ENCODE data around the gene SPP2. TPM values are rescaled to one million over a fixed set of nuclear protein-coding genes. Genes with fewer than 3 reads are reported as not detected.

SPP2 gene, protein sequence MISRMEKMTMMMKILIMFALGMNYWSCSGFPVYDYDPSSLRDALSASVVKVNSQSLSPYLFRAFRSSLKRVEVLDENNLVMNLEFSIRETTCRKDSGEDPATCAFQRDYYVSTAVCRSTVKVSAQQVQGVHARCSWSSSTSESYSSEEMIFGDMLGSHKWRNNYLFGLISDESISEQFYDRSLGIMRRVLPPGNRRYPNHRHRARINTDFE
- not detected for polyA plus RNA-seq

DNA sequence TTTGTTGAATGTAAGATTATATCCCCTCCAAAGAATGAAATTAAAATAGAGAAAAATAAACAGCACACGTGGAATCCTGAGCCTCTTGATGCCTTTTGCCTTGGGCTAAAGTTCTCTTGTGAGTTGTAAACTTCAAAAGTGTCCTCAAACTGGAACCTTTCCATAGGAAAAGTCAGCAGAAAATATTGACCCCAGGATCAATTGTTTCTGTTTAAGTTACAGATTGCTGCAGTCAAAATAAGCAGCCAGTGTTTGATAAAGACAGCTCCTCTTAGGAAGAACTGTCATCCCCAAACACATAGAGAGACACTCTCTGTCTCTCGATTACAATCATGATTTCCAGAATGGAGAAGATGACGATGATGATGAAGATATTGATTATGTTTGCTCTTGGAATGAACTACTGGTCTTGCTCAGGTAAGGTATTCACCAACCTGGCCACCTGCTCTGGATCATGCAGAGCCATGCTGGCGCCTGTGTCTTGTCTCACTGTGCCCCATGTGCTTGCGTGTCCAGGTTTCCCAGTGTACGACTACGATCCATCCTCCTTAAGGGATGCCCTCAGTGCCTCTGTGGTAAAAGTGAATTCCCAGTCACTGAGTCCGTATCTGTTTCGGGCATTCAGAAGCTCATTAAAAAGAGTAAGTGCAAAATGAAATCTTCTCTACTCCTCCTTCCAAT, at the start of gene SPP2:
Gene SPP2, plus strand, starts transcription at position 248 of the 681 bp plus-strand sequence. Its CDS starts 85 bp downstream, at position 333.
- Mint-ChIP-seq H3K36me3 (peaks cover 3% of the 10 kb centered on the region), H3K27me3 (peaks cover 8% of the 10 kb centered on the region), H3K9me3 (no peaks in the 10 kb centered on the region), H3K4me1 (no peaks in the 10 kb centered on the region), H3K4me3 (no peak within 1 kb of the TSS), H3K27ac (no peak within 1 kb of the TSS)

DNA sequence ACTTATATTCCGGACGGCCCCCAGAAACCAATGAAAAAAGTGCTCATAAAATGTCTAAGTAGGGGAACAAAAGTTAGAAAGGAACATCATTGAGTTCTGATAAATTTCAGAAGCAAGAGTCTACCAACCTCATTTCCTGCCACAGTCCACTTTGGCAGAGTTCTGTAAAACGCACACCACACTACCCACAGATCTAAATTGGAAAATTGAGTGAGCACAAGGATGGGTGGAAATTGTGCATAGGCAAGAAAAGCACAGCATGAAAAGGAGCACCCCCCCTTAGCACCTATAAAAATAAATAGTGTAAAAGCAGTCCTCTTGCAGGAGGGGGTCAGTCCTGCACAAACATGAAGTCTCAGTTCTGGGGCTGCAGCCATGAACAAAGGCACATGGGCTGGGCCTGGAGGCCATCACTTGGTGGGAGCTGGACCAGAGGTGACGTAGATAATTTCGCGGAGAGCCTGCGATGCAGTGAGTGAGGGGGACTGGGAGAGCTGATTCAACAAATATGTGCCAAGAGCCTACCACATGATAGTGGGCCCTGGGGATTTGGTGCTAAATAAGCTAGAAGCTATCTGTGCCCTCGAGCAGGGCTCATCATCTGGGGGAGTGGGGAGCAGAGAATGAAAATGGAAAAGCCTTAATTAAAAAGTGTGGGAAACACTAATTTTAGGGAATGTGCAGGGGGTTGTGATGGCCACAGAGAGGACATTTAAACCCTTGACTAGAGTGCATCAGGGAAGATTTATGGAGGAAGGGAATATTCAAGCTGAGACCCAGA, 48.9 kb upstream of the SPP2 start:
- Mint-ChIP-seq H3K4me3 (no peak overlapping the region), H3K4me1 (no peaks in the 10 kb centered on the region), H3K9me3 (peaks cover 0 to 2% (median 0%) of the 10 kb centered on the region in 3 donors), H3K36me3 (no peaks in the 10 kb centered on the region), H3K27ac (peak overlapping the region in 1 of 3 donors; percentile 12), H3K27me3 (peaks cover 26% of the 10 kb centered on the region)

DNA sequence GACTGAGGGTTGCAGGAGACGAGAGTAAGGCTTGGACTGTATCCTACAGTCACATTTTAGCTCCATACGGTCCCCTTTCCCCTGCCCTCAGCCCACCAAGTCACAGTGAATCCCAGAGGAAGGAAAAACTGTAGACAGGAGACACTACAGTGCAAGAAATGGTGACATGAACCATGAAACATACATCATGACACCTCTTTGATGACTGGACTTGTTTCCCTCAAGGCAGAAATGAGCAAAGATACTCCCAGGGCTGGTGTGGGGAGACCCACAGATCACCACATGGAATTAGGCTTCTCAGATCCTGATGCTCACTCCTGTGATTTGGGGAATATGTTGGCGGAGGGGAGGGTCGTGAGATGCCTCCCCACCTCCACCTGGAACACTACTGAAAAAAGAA, 48.2 kb upstream of the SPP2 start:
- Mint-ChIP-seq H3K4me1 (no peaks in the 10 kb centered on the region), H3K4me3 (no peak overlapping the region), H3K9me3 (peaks cover 0 to 2% (median 0%) of the 10 kb centered on the region in 3 donors), H3K27ac (no peak overlapping the region), H3K27me3 (peaks cover 26% of the 10 kb centered on the region), H3K36me3 (no peaks in the 10 kb centered on the region)

DNA sequence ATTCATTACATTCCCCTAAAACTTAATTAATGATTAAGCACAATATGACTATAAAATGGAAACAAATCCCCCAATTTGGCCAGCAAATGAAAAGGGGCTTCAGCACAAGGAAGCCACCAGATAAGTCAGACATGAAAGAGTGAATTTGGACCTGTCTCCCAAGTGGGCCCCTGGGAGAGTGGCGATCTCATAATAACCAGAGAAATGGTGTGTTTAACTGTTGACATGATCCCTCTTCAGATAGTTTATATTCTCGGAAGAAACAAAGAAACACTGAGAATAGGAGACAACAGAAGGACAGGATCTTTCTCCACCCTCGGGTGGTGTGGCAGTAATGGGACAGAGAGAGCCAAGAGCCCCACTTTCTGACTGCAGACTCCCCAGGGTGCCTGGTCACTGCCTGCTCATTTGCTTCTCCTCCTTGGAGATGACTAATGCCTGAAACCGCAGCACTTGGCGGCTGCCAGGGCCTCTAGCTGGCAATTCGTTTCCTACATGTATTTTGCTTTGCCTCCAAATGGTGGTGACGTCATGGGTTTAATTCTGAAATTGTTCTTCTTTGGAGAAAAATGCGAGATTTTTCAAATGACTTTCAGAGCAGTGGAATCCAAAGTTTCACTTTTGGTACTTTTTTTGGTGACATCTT, 46.4 kb upstream of the SPP2 start:
- Mint-ChIP-seq H3K36me3 (no peaks in the 10 kb centered on the region), H3K9me3 (peaks cover 0 to 2% (median 0%) of the 10 kb centered on the region in 3 donors), H3K4me3 (no peak overlapping the region), H3K4me1 (no peaks in the 10 kb centered on the region), H3K27ac (no peak overlapping the region), H3K27me3 (peaks cover 26% of the 10 kb centered on the region)

DNA sequence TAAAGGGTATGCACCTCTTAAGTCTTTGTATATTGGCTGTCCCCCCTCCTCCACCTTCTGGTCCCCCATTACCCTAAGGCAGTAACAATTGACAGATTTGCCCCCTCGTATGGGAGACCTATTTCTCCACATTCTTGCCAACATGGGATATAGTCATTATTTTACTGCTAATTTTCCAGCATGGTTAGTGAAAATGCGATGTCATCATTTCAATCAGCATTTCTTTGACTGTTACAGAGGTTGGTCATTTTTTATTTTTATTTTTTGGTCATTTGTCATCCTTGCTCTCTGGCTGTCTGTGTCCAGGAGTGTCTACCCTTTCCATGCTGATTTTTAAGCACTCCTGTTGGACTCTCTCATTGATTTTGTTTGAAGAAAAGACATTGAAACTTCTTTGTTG, 45.4 kb upstream of the SPP2 start:
- no peaks in the 10 kb centered on the region for H3K4me1 Mint-ChIP-seq
- peaks cover 29% of the 10 kb centered on the region for H3K27me3 Mint-ChIP-seq
- no peak overlapping the region for H3K27ac Mint-ChIP-seq

DNA sequence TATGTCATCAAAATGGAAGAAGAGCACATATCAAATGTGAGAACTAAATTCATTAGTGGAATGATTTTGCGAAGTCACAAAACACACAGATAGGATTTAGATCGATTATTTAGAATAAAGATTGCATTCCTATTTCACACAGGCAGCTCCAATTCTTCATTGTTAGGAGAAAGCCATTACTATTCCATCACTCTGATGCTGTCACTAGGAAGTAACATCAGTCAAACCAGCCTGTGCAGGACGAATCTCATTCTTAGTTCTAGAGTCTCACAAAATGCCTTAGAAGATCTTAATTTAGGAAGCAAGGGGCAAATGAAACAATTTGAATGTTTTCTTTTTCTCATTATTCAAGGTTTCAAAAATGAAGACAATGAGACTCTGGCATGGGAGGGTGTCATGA, 44.0 kb upstream of the SPP2 start:
- H3K9me3 Mint-ChIP-seq, result peaks cover 0 to 7% (median 0%) of the 10 kb centered on the region in 3 donors
- H3K27me3 Mint-ChIP-seq, result peaks cover 21% of the 10 kb centered on the region
- no peak overlapping the region for H3K4me3 Mint-ChIP-seq
- H3K4me1 Mint-ChIP-seq, result no peaks in the 10 kb centered on the region
- no peak overlapping the region for H3K27ac Mint-ChIP-seq
- no peaks in the 10 kb centered on the region for H3K36me3 Mint-ChIP-seq

More for the DNA sequence above, 45.4 kb upstream of the SPP2 start:
- no peak overlapping the region for H3K4me3 Mint-ChIP-seq
- H3K36me3 Mint-ChIP-seq, result no peaks in the 10 kb centered on the region
- peaks cover 0 to 2% (median 0%) of the 10 kb centered on the region in 3 donors for H3K9me3 Mint-ChIP-seq

DNA sequence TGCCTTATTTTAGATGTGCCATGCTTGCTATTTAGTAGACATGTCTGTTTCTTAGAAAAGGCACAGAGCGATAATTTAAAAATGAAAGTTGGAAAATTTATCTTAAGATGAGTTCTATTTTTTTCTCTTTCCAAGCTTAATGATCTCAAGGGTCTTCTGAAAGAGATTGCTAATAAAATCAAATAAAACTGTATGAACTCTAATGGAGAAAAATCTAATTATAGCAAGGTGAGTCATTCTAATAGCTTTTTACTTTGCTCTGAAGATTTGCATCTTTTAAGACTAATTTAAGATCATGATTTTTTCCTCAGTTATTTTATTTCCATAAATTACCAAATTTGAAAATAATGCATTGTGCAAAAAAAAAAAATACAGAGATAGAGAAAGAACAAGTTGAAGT, 36.1 kb upstream of the SPP2 start:
- Mint-ChIP-seq H3K36me3 (no peaks in the 10 kb centered on the region), H3K27me3 (peaks cover 3% of the 10 kb centered on the region)

DNA sequence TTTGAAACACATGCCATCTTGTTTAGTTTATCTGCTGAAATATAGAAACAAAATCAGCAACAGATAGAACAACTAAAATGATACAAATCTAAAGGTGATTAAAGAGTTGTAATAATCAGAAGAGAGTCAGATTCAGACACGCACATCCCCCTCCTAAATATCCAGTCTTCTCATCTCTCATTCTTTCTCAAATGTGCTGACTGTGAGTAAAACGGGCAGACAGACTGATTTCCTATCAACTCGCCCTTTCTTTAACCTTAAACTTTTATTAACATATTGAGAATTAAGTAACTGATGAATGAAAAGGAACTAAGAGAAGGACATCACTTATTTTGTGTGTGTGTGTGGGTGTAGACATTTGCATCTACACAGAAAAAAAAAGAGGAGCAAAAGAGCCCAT, 34.6 kb upstream of the SPP2 start:
- Mint-ChIP-seq H3K27ac (no peak overlapping the region), H3K36me3 (no peaks in the 10 kb centered on the region), H3K4me3 (peak overlapping the region in 1 of 4 donors; percentile 27), H3K4me1 (no peaks in the 10 kb centered on the region), H3K27me3 (peaks cover 2% of the 10 kb centered on the region), H3K9me3 (peaks cover 0 to 5% (median 0%) of the 10 kb centered on the region in 3 donors)

More for the DNA sequence above, 36.1 kb upstream of the SPP2 start:
- Mint-ChIP-seq H3K4me3 (no peak overlapping the region), H3K27ac (no peak overlapping the region), H3K9me3 (peaks cover 0 to 5% (median 0%) of the 10 kb centered on the region in 3 donors), H3K4me1 (no peaks in the 10 kb centered on the region)

DNA sequence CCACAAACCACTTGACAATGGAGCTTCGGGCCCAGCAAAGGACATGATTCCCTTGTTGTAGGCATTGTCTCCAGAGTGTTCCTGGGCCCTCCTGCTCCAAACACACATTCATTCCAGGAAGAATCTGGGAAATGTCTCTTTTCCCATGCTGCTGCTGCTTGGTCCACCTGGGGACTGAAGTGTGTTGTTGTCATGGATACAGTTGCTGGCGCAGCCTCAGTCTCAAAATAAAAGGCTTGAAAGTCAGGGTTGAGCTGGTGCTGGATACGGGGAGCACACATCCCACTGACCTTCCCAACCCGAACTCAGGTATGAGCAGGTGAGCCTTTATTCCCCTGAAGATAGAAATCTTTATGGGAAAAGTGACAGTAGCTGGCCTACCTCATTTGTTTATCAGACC, 30.6 kb upstream of the SPP2 start:
- Mint-ChIP-seq H3K4me1 (no peaks in the 10 kb centered on the region), H3K36me3 (peaks cover 3% of the 10 kb centered on the region), H3K27ac (no peak overlapping the region), H3K27me3 (peaks cover 14% of the 10 kb centered on the region), H3K9me3 (peaks cover 0 to 4% (median 2%) of the 10 kb centered on the region in 3 donors), H3K4me3 (no peak overlapping the region)

DNA sequence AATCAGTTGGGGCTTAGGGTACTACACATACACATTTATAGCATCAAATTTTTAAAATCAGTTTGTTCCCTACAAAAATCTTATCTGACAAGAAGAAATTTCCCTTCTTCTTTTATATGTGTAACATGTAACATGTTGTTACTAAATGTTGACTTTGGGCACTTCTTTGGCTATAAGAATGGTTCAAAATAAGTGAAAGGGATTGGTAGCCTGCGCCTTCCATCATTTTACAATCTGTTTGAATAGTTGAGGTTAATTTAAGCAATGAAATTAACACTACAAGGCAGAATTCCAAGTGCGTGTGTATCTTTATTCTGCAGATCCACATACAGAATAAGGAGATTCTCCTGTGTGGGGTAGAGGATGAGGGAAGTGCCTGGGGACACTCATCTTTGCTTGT, 30.2 kb upstream of the SPP2 start:
- peaks cover 0 to under 1% (median 0%) of the 10 kb centered on the region in 3 donors for H3K4me1 Mint-ChIP-seq
- no peak overlapping the region for H3K27ac Mint-ChIP-seq
- peaks cover 0 to 4% (median 2%) of the 10 kb centered on the region in 3 donors for H3K9me3 Mint-ChIP-seq
- H3K27me3 Mint-ChIP-seq, result peaks cover 14% of the 10 kb centered on the region
- peaks cover 3% of the 10 kb centered on the region for H3K36me3 Mint-ChIP-seq
- no peak overlapping the region for H3K4me3 Mint-ChIP-seq

DNA sequence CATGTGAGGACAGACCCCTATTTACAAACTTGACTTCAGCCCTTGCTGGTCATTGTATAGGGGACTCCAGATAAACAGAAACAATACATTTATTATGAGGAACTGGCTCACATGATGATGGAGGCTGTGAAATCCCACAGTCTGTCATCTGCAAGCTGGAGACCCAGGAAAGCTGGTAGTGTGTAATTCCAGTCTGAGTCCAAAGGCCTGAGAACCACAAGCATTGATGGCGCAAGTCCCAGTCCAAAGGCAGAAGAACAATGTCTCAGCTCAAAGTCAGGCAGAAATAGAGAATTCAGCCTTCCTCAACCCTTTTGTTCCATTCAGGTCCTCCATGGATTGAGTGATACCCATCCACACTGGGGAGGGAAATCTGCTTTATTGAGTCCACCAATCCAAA, 28.1 kb upstream of the SPP2 start:
- H3K4me3 Mint-ChIP-seq, result no peak overlapping the region
- peaks cover 0 to 4% (median 2%) of the 10 kb centered on the region in 3 donors for H3K9me3 Mint-ChIP-seq
- peaks cover 15% of the 10 kb centered on the region for H3K27me3 Mint-ChIP-seq
- H3K36me3 Mint-ChIP-seq, result peaks cover 5% of the 10 kb centered on the region
- no peak overlapping the region for H3K27ac Mint-ChIP-seq
- H3K4me1 Mint-ChIP-seq, result peaks cover 5 to 13% (median 7%) of the 10 kb centered on the region in 3 donors

DNA sequence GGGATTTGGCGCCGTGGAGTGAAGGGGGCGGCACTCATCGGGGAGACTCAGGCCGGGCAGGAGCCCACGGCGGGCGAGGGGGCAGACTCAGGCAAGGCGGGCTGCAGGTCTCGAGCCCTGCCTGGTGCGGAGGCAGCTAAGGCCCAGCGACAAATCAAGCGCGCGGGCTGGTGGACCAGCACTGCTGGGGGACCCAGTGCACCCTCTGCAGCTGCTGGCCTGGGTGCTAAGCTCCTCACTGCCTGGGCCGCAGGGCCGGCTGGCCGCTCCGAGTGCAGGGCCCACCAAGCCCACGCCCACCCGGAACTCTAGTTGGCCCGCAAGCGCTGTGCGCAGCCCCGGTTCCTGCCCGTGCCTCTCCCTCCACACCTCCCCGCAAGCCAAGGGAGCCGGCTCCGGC, 26.2 kb upstream of the SPP2 start:
- peaks cover 22% of the 10 kb centered on the region for H3K27me3 Mint-ChIP-seq
- H3K36me3 Mint-ChIP-seq, result peaks cover 7% of the 10 kb centered on the region
- H3K27ac Mint-ChIP-seq, result no peak overlapping the region
- peaks cover 0 to 4% (median 2%) of the 10 kb centered on the region in 3 donors for H3K9me3 Mint-ChIP-seq
- H3K4me3 Mint-ChIP-seq, result peak overlapping the region in 1 of 4 donors; percentile 61
- H3K4me1 Mint-ChIP-seq, result peaks cover 5 to 13% (median 9%) of the 10 kb centered on the region in 3 donors

DNA sequence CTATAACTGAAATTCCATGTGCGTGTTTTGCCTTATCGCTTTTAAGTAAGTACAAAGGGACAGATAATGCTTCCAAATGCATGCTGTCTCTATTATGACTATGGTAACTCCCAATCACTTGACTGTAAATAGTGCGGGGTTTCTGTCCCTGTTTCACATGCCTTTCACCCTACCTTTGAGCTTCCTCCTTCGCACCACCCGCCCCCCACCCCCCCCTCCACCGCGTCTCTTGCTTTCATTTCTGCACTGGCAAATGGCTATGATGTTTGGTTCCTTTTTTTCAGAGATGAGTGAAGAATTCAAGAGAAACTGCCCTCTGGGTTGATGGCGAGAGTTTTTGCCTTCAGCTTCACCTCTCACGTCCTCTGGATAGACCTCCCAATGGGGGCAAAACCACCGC, 25.0 kb upstream of the SPP2 start:
- Mint-ChIP-seq H3K4me1 (peaks cover 5 to 13% (median 9%) of the 10 kb centered on the region in 3 donors), H3K27me3 (peaks cover 20% of the 10 kb centered on the region), H3K27ac (no peak overlapping the region)

DNA sequence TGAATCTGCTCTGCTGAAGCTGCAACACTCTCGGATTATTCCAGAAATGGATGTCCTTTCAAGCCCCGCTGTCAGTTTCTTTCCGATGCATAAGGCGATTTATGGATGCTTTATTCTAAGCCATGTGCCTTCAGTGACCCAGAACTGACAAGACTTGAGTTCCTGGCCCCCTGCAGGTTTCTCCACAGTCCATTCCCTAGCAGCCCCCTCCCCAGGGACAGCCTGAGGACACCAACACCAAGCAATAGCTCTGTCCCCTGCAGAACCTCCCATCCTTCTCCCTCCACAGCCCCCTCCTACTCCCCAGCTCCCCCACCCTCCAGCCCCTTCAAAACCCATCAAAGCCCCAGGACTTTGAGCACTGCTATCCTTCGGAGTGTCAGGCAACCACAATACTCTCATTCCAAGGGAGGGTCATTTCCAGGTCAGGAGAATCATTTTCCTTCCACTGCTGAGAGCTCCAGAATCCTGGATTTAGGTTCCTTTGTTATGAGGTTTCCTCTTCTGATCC, 24.6 kb upstream of the SPP2 start:
- H3K9me3 Mint-ChIP-seq, result peaks cover 0 to 4% (median 2%) of the 10 kb centered on the region in 3 donors
- H3K27me3 Mint-ChIP-seq, result peaks cover 23% of the 10 kb centered on the region
- peaks cover 5 to 13% (median 9%) of the 10 kb centered on the region in 3 donors for H3K4me1 Mint-ChIP-seq

More for the DNA sequence above, 25.0 kb upstream of the SPP2 start:
- peak overlapping the region; percentile 16 to 95 (median 76) for H3K4me3 Mint-ChIP-seq
- H3K36me3 Mint-ChIP-seq, result peaks cover 7% of the 10 kb centered on the region
- H3K9me3 Mint-ChIP-seq, result peaks cover 0 to 4% (median 2%) of the 10 kb centered on the region in 3 donors

More for the DNA sequence above, 24.6 kb upstream of the SPP2 start:
- Mint-ChIP-seq H3K36me3 (peaks cover 7% of the 10 kb centered on the region), H3K27ac (no peak overlapping the region), H3K4me3 (peak overlapping the region; percentile 16 to 95 (median 76))
